ENCODE data around the gene BPIFB2.
A peak's percentile ranks its signal among the peaks of the same experiment; 100 is the strongest.

BPIFB2 gene

DNA sequence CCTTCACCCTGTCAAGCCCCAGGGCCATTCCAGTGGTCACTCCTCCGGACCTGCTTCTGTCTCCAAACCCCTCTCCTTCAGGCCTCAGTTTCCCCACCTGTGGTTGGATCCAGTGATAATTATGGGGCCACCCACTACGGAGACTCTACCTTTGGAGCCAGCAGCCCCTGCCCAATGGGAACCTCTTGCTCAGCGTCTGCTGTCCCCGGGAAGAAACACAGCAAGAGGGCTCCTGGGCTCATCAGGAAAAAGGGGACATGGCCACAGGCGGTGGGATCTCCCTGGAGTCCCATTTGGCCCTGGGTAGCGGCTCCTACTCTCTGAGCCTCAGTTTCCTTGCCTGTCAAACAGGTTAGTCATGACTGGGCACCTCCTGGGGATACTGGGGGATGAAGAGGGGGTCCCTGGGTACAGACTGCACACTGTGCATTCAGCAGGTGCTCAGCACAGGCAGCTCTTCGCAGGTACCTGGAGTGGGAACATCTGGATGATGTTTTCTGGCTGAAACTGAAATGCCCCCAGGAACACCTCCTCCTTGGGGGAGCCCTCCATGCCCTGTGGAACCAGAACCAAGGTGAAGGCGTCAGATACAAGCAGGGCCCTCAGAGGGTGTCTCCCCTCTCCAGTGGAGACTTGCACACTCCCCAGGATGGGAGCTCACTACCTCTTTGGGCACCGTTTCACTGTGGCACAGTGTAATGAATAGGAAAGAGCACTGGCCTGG lies 22.7 kb upstream of the BPIFB2 start:
- DNase-seq (ENCODE audit: low spot score) = no peak

DNA sequence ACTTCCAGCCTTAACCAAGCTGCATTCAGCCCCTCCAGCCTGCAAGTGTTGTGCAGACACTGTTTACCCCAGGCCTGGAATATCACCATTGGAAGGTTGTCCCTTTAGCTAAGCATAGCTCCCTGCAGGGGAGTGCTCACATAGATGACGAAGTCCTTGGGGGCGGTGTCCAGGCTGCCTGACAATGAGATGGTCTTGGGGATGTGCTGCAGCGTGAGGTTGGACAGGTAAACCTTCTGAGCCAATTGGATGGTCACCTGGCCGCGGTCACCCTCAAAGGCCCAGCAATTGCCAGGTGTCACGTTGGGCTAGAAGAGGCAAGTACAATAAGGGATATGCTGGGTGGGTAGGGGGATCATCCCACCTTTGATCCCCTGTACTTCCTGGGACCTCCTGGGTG lies 21.9 kb upstream of the BPIFB2 start:
- DNase-seq (ENCODE audit: low spot score) = no peak

DNA sequence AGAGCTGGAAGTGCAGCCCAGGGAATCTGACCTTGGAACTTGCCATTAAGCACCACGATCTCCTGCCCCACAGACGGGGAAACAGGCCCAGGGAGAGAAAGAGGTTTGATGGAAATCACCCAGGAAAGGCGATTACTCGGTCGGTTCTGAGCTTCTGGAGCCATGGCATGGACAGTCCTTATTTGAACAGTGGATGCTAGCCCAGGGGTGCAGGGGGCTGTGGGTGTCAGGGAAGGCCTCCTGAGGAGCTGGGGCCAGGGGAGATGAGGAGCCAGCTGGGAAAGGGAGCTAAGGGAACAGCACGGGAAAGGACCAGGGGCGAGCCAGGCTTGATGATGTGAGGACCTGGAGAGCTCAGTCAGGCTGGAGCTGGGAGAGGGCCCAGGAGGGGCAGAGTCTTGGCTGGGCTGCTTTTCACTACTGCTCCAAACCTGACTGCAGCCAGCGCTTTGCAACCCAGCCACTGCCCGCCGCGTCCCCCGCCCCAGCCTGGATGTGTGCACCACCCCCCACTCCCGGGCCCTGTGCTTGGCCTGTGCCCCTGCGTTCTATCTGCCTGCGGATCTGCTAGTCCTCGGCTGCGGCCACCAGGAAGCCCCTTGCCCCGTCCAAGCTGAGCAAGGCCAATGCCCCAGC lies 21.1 kb upstream of the BPIFB2 start:
- no peak for DNase-seq (ENCODE audit: low spot score)

DNA sequence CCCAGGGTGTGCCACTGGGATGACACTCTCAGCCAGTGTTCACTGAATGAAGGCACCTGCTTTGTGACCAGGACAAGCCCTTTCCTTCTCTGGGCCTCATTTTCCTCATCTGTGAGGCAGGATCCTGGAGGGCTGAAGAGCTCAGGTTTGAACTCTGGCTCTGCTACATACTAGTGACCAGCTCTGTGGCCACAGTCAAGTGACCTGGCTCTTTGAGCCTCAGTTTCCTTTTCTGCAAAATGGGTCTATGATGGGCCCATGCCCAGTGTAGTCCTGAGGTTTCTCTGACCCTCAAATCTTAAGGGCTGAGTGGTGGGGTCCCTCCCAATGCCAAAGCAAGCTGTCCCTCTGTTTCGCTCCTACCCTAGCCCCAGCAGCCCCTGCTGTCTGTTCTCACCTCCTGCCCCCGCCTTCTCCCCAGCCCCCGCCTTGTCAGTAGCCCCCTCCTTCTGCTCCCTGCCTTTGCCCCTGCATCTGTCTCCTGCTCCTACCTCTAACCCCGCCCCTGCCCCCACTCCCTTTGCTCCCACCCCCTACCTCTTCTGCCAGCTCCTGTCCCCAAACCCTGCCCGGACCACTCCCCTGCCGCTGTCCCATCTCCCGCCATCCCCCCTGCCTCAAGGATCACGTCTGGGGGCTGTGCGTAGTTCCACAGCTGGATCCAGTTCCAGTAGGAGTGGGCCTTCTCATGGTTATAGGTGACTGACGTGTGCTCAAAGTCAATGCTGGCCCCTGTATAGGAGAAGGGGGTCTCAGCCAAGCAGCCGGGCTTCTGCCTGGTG lies 20.3 kb upstream of the BPIFB2 start:
- no peak for DNase-seq (ENCODE audit: low spot score)

DNA sequence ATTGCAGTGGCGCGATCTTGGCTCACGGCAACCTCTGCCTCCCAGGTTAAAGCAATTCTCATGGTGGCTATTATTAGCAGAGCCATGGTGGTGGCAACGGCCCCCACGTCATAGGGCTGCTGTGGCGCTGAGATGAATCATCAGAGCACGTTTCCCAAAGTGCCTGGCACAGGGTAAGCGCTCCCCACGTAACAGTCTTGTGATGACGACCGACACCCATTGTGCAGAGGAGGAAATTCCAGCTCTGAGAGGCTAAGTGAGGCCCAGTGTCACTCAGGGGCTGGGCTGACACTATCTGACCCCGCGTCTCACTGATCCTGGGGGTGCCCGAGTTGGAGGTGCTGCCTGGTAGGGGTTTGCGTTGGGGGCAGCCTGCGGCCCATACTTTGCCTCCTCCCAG lies 19.5 kb upstream of the BPIFB2 start:
- no peak for DNase-seq (ENCODE audit: low spot score)

DNA sequence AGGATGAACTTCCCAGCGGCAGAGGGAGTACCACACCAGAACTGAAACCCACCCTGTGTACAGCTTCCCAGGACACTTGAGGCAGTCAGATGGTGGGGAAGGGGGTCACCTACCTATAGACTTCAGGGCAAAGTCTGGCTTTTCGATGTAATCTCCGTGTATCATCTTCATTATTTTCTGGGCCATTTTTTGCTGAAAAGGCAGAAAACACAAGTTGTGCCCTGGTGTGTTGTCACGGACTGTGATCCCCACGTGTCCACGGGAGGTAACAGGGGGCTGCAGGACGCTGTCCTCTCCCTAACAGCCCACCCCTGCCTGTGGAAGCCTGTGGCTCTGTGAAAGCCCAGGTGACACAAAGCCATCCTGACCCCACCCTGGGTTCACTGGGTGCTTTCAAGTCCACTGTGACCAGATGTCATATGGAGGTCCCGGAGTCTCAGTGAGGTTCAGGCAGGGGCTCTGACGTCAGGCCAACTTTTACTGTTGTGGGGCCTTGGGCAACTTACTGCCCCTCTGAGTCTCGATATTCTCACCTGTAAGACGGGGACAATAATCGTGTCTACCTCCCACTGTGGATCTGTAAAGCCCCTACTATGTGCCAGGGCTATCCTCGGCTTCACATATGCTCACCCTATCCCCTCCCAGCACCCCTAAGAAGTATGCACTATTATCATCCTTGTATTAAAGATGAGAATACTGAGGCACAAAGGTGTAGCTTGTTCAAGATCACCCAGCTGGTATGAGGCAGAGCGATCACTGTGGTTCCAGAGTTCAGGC lies 17.8 kb upstream of the BPIFB2 start:
- DNase-seq (ENCODE audit: low spot score) = no peak

DNA sequence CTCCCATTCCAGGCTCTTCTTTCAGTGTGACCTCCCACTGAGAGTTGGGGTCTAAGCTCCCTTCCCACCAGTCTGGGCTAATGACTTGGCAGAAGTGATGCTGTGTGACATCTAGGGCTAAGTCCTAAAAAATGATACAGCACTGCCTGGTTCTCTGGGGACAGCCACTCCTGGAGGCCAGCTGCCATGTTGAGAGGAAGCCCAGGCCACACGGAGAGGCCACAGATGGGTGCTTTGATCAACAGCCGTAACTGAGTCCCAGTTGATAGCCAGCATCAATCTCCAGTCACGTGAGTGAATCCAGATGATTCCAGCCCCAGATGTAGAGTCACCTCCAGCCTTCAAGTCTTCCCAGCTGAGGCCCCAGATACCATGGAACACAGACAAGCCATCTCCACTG lies 17.1 kb upstream of the BPIFB2 start:
- no peak for DNase-seq (ENCODE audit: low spot score)

DNA sequence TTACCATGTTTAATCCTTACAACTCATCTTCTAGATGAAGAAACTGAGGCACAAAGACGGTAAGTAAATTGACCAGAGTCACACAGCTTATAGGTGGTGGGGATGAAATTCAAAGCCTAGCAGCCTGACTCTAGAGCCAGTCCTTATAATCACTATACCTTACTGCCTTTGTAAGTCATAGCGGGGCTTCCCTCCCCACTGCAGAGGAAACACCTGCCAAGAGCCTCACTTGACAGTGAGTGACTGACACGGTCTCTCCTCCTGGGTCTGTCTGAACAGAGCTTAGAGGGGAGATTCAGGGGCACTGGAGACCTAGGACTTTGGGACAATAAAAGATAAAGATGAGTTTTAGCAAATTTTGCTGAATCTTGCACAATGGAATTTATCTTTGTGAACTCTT lies 16.1 kb upstream of the BPIFB2 start:
- no peak for DNase-seq (ENCODE audit: low spot score)

DNA sequence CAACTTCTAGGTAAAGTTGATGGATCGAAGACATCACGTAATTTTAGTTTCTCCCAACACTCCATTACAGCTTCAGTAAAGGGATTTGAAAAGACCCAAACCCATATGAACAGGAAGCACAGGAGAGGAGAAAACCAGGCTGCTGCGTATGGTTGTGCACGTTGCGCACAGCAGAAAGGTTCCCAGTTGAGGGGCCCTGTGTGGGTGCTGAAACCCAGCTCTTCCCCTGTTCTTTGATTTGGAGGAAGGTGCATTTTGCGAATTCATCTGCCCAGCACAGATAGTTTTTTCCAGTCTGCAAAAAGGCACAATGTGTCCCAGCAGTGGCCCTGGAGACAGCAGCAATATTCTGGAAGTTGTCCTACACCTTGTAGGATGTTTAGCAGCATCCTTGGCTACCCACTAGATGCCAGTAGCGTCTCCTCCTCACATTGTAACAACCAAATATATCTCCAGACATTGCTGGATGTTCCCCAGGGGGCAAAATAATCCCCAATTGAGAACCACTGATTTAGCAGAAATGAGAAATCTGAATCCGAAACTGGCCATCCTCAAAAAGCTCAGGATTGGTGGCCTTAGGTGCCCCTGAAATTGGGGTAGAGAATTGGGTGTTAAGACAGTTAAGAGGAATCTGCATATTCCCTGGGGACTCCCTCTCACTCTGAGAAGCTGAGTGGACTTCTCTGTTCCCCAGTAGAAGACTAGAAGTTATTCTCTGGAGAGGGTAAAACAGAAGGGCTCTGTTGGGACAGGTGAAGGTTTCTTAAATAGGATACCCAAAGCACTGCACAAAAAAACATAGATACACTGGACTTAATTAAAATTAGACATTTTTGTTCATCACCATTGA lies 15.5 kb upstream of the BPIFB2 start:
- no peak for DNase-seq (ENCODE audit: low spot score)

DNA sequence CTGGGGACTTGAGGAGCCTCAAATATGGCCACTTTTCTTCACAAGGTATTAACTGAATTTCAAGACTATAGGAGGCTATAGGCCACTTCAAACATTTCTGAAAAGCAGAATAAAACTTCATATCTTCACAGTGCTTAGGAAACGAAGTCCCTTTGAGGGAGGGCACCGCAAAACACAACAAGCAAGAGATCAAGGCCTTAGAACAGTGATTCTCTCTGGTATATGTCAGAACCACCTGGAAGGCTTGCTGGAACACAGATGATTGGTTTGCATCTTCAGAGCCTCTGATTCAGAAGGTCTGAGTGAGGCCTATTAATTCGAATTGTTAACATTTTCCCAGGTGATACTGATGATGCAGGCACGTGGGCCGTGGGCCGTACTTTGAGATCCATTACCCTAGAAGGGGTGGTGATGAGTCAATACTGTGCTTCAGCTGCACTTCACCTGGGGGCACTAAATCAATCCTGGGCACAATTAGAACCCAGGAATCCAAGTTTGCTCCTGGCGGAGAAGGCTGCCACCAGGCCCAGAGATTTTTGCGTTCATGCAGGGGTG lies 13.9 kb upstream of the BPIFB2 start:
- no peak for DNase-seq (ENCODE audit: low spot score)

DNA sequence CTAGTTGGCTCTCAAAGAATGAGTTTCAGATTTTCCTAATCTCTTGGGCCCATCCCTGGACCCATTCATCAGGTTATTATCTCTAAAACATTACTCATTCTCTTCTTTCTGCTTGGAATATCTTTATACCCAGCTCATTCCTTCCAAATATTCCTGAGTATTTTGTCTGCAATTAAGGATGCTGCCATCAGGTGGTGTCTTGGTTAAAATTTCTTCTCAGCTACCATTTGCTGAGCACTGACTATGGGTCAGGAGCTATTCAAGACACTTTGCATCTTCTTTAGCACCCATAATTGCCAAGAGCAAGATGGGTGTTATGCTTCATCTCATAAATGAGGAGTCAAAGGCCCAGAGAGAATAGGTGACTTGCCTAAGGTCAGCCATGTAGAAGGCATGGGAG lies 11.7 kb upstream of the BPIFB2 start:
- DNase-seq (ENCODE audit: low spot score) = no peak

DNA sequence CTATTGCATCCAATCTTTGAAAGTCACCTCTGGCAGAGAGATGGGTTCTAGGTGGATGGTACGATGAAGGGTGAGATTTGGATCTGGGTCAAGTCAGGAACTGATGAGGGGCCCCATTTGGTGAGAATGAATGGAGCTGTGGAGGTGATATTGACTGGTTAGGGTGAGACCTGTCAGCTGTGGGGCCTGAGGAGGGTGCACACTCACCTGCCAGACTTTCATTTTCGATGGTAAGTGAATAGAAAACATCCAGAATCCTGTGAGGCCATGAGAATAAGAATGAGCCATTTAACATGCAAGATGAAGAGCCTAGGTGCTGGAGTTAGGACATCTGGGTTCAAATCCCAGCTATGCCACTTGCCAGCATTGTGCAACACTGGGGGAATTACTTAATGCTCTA lies 10.1 kb upstream of the BPIFB2 start:
- no peak for DNase-seq (ENCODE audit: low spot score)

DNA sequence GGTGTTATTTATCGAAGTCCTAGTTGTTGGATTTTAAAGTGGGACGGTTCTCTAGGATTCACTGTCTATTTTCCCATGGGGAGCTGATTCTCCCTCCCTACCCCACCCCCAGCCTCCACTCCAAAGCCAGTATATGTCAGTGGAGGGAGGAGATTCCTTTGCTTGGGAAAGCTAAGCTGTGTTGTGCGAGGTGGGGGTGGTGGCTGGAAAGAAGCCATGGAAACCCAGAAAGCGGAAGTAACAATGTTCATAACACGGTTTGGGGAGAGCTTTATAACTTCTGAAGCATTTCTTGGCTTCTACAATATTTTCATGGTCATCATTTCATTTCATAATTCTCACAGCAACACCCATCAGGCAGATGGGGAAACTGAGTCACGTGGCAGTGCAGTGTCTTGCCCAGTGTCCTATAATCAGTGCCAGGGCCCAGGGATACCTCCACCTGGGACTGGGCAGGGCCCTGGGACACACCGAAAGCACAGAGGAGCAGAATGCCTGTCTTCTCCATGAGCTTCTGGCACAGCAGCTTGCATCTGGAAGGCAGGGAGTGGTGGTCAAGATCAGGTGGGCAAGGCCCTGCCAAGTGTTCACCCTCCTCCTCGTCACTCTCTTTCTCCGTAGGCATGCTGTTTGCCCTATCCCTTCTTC lies 7.8 kb upstream of the BPIFB2 start:
- no peak for DNase-seq (ENCODE audit: low spot score)

DNA sequence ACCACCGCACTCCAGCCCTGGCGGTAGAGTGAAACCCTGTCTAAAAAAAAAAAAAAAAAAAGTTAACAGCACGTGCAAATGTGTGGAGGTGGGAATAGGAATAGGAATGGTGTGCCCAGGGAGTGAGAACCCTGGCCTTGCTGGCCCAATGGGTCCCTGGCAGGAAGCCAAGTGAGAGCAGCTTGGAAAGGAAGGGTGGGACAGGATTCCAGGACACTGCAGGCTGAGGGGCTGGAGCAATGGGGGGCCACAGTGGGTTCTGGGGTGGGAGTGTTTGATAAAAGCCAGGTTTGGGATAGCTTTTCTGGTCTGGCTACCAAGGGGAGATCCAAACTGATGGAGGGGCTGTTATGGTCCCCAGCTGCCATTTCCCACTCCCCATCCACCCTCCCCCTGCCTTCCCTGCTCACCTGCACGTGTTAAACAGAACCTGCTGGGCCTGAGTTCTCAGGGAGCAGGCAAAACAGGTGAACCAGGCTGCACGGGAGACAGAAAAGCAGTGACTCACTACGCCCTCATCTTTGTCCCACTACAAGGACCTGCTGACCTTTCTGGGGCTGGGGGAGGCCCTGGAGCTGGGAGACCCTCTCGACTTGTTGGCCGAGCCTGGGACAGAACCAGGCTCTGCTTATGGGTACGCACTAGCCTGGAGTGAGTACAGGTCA lies 6.6 kb upstream of the BPIFB2 start:
- no peak for DNase-seq (ENCODE audit: low spot score)

DNA sequence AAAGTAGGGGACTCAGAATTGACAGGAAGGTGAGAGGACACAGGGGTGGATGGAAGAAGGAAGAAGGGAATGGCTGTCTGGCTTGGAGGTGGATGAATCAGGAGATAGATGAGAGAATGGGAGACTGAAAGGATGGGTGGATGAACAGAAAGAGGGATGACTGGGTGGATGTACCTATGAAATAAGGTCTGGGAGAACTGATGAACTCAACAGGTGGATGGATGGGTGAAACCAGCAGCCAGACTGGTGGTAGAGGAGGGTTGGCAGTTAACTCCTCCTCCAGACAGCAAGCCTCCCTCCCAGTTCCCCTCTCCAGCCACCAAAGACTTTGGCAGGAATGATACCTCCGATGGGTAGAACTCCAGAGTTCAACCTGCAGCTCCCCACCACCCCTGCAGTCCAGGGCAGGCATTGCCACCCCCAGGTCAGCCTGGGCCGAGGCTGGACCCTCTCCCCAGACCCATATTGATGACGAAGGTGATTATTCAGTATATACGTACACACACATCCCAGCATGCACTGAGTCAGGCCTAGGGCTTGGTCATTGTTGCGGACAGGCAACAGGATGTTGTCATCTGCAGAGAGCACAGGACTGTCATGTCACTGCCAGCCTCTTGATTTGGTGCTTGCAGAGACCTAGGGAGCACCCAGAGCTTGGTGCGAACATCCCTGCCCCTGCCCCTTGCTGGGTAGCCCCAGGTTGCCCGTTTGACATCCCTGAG lies 5.3 kb upstream of the BPIFB2 start:
- no peak for DNase-seq (ENCODE audit: low spot score)

DNA sequence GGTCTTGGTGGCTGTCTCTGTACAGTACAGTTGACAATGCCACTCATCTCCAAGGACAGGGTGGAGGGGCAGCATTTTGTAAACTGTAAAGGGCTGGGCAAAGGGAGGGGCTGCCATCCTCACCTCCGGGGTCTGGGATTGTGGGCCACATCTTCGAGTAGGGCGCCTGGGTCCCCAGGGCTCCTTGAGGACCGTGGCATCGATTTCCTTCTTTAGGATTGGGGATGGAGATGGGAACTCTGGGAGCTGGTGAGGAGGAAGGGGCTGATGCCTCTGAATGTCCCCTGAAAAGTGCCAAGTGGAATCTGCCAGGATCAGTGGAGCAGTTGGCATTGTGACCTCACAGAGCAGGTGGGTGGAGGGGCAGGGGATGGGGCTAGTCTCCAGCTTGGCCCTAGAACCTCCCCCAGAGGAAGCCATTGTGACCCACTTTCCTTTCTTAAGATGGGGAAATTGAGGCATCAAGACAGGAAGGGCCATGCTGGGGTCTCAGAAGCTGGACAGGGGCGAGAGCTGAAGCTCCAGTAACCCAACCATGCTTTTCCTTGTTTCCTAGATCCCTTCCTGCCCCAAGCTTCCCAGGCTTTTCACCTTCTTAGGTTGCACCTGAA lies 3.3 kb upstream of the BPIFB2 start, which contains the start of gene SUN5:
Gene SUN5, minus strand, starts transcription at position 293 of the 611 bp plus-strand sequence. Its CDS starts 93 bp downstream, at position 200.
- DNase-seq (ENCODE audit: low spot score) = no peak

DNA sequence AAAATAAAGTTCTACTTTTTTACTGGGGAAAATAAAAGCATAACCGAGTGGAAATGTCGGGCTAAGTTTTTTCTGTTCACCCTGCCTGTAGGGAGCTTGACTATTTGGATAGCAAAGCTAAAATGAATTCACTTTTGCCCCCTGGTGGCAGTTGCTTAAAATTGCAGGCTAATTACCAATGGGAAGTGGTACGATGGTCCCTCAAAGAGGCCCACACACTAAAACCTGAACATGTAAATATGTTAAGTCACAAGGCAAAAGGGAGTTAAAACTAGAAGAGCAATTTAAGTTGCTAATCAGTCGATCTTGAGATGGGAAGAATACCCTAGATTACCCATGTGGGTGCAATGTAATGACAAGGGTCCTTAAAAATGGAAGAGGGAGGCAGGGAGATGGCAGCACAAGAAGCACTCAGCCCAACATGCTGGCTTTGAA lies 2.4 kb upstream of the BPIFB2 start:
- DNase-seq (ENCODE audit: low spot score) = peak; percentile 43

DNA sequence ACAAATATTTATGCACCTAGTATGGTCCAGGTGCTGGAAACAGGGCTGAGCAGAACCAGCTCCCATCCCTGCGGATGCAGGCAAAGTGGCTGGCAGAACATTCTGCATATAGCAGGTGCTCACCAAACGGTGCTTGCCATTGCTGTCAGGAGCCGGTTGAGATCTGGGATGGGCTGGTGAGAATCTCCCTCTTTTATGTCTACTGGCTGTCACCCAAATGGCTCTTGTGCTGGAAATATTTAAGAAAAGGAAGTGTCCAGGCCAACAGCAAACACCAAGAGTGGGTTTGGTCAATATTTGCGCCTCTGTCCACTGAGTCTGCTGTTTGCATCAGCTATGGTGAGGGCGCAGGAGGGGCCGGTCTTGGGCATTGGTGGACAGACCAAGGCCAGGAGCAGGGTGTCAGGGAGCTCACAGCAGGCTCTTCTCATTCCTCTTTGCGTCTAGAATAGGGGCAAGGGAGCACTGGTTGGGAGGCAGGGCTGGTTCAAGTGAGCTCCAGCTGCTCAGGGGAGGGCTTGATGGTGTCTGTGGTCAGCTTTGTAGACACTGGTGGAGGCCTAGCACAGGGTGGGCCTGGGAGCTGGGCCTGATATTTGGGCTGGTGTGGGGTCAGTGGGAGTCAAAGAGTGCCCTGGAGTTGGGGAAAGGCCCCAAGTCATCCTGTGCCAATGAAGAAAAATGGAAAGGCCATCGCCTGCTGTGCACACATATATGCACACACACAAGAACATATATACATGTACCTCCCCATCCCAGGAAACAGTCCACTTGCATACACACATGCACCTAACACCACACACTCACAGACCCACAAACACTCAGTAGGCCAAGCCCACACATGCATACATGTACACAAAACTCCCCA lies 1.4 kb upstream of the BPIFB2 start:
- DNase-seq (ENCODE audit: low spot score) = no peak

All from CD4-positive, alpha-beta T cell treated with Interleukin-15 for 4 hours (primary cell).